GM19397 (cell line): ENCODE data around the gene ETFBKMT.

ENCODE experiments used
- ATAC-seq: cut with Tn5 transposase; IDR thresholded peaks from one replicate; pipeline ENCODE4 v1.9.1; 2021; ENCODE audit warnings: mild to moderate bottlenecking, moderate library complexity; ENCODE audit not compliant: unreplicated experiment

Gene ETFBKMT

GRCh38 chr12:31659087-31659942 lies at the start of gene ETFBKMT:
Gene ETFBKMT, plus strand, starts transcription at chr12:31659688. Its CDS starts 2,266 bp downstream, at chr12:31661954.
- ATAC-seq: peak; percentile 98

GRCh38 chr12:31612819-31613218 lies 46.7 kb upstream of the ETFBKMT start:
- ATAC-seq: no peak

GRCh38 chr12:31618228-31619025 lies 41.1 kb upstream of the ETFBKMT start:
- ATAC-seq: no peak

- no peak for ATAC-seq
Observed at GRCh38 chr12:31620311-31620710, 39.2 kb upstream of the ETFBKMT start.

- no peak for ATAC-seq
Observed at GRCh38 chr12:31622038-31622437, 37.5 kb upstream of the ETFBKMT start.

GRCh38 chr12:31626270-31626995 lies 33.1 kb upstream of the ETFBKMT start:
- ATAC-seq: no peak

- no peak for ATAC-seq
Observed at GRCh38 chr12:31627456-31628054, 31.9 kb upstream of the ETFBKMT start.

- ATAC-seq: no peak
Observed at GRCh38 chr12:31629756-31630732, 29.4 kb upstream of the ETFBKMT start.

- ATAC-seq: no peak
Observed at GRCh38 chr12:31631023-31631724, 28.3 kb upstream of the ETFBKMT start.

GRCh38 chr12:31631809-31632208 lies 27.7 kb upstream of the ETFBKMT start:
- no peak for ATAC-seq

- no peak for ATAC-seq
Observed at GRCh38 chr12:31633464-31633863, 26.0 kb upstream of the ETFBKMT start.

GRCh38 chr12:31634620-31635019 lies 24.9 kb upstream of the ETFBKMT start:
- ATAC-seq: no peak

GRCh38 chr12:31641509-31642090 lies 17.9 kb upstream of the ETFBKMT start:
- ATAC-seq: no peak

- no peak for ATAC-seq
Observed at GRCh38 chr12:31644536-31644935, 15.0 kb upstream of the ETFBKMT start.

- no peak for ATAC-seq
Observed at GRCh38 chr12:31645924-31646323, 13.6 kb upstream of the ETFBKMT start.

- ATAC-seq: no peak
Observed at GRCh38 chr12:31647086-31647491, 12.4 kb upstream of the ETFBKMT start.

- ATAC-seq: no peak
Observed at GRCh38 chr12:31650918-31651317, 8.6 kb upstream of the ETFBKMT start.

- no peak for ATAC-seq
Observed at GRCh38 chr12:31651893-31652521, 7.5 kb upstream of the ETFBKMT start.
